ENCODE measurements around the gene LRRTM4.
"Not testable (repeated sequence)": the region's sequence is repeated elsewhere in the genome, so short reads cannot be mapped to it uniquely, and the experiment has no call there.

LRRTM4 gene

DNA sequence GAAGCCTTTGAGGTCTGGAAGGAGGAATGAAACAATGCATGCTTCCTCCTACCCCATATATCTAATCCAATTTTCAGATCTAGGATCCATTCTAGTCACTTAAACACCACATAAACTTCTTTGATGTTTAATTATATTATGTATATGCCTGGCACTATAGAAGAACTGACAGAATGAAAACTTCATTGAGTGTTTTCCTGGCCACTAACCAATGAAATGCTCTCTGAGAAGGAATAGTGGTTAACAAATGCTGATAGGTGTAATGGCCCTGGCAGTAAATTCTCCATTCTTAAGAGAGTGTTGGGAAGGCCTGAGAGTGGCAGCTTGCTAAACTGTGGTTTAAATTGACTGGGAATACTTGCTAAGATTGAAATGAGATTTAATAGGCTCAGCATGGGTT is 710.0 kb downstream of the LRRTM4 start:
- TF ChIP-seq POLR2AphosphoS5 (IDR thresholded peaks at IDR 0.05; ENCODE audit: low read depth, low read length) (no peak), POU2F2 (IDR thresholded peaks at IDR 0.05; ENCODE audit: low read depth, low read length) (no peak), TAF1 (IDR thresholded peaks at IDR 0.05; ENCODE audit: low read depth, low read length) (no peak), SPI1 (IDR thresholded peaks at IDR 0.05; ENCODE audit: low read depth, low read length) (no peak), POLR2A (IDR thresholded peaks at IDR 0.05; ENCODE audit: low read depth, low read length) (no peak), PAX5 (IDR thresholded peaks at IDR 0.05; ENCODE audit: insufficient read depth, low read length, severe bottlenecking) (no peak)
- no peak for FAIRE-seq
- no peak for DNase-seq (ENCODE audit: insufficient read length, low spot score)

GRCh38 chr2:76809136-76809535 is 713.0 kb downstream of the LRRTM4 start:
- TF ChIP-seq POU2F2 (IDR thresholded peaks at IDR 0.05; ENCODE audit: low read depth, low read length) (no peak), POLR2AphosphoS5 (IDR thresholded peaks at IDR 0.05; ENCODE audit: low read depth, low read length) (no peak), SPI1 (IDR thresholded peaks at IDR 0.05; ENCODE audit: low read depth, low read length) (no peak), TAF1 (IDR thresholded peaks at IDR 0.05; ENCODE audit: low read depth, low read length) (no peak), PAX5 (IDR thresholded peaks at IDR 0.05; ENCODE audit: insufficient read depth, low read length, severe bottlenecking) (no peak), POLR2A (IDR thresholded peaks at IDR 0.05; ENCODE audit: low read depth, low read length) (no peak)
- no peak for DNase-seq (ENCODE audit: insufficient read length, low spot score)
- no peak for FAIRE-seq

- DNase-seq (ENCODE audit: insufficient read length, low spot score) (no peak), FAIRE-seq (no peak)
- TF ChIP-seq POLR2A (IDR thresholded peaks at IDR 0.05; ENCODE audit: low read depth, low read length) (no peak), POLR2AphosphoS5 (IDR thresholded peaks at IDR 0.05; ENCODE audit: low read depth, low read length) (no peak), TAF1 (IDR thresholded peaks at IDR 0.05; ENCODE audit: low read depth, low read length) (no peak), PAX5 (IDR thresholded peaks at IDR 0.05; ENCODE audit: insufficient read depth, low read length, severe bottlenecking) (no peak), POU2F2 (IDR thresholded peaks at IDR 0.05; ENCODE audit: low read depth, low read length) (no peak), SPI1 (IDR thresholded peaks at IDR 0.05; ENCODE audit: low read depth, low read length) (no peak)
Measured at GRCh38 chr2:76808732-76809131, 713.4 kb downstream of the LRRTM4 start.

GRCh38 chr2:76793647-76794334 is 728.4 kb downstream of the LRRTM4 start:
- TF ChIP-seq SPI1 (IDR thresholded peaks at IDR 0.05; ENCODE audit: low read depth, low read length) (no peak), PAX5 (IDR thresholded peaks at IDR 0.05; ENCODE audit: insufficient read depth, low read length, severe bottlenecking) (no peak), TAF1 (IDR thresholded peaks at IDR 0.05; ENCODE audit: low read depth, low read length) (no peak), POU2F2 (IDR thresholded peaks at IDR 0.05; ENCODE audit: low read depth, low read length) (no peak), POLR2AphosphoS5 (IDR thresholded peaks at IDR 0.05; ENCODE audit: low read depth, low read length) (no peak), POLR2A (IDR thresholded peaks at IDR 0.05; ENCODE audit: low read depth, low read length) (no peak)
- FAIRE-seq, result no peak
- no peak for DNase-seq (ENCODE audit: insufficient read length, low spot score)

- DNase-seq (ENCODE audit: insufficient read length, low spot score); FAIRE-seq: not testable (repeated sequence)
Measured at GRCh38 chr2:76781313-76781712, 740.9 kb downstream of the LRRTM4 start.

DNA sequence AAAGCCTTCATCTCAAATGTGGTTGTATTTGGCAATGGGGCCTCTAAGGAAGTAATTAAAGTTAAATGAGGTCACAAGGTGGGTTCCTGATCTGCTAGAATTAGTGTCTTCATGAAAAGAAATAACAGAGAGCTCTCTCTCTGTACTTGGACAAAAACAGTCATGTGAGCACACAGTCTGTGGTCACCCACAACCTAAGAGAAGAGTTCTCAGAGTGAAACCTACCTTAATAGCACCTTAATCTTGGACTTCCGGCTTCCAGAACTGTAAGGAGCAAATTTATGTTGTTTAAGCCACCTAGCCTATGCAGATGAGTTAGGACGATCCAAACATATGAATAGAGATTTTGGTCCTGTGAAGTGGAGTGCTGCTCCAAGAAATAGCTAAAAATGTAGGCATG is 758.9 kb downstream of the LRRTM4 start:
- no peak for DNase-seq (ENCODE audit: insufficient read length, low spot score)
- TF ChIP-seq TAF1 (IDR thresholded peaks at IDR 0.05; ENCODE audit: low read depth, low read length) (no peak), POU2F2 (IDR thresholded peaks at IDR 0.05; ENCODE audit: low read depth, low read length) (no peak), SPI1 (IDR thresholded peaks at IDR 0.05; ENCODE audit: low read depth, low read length) (no peak), POLR2A (IDR thresholded peaks at IDR 0.05; ENCODE audit: low read depth, low read length) (no peak), POLR2AphosphoS5 (IDR thresholded peaks at IDR 0.05; ENCODE audit: low read depth, low read length) (no peak), PAX5 (IDR thresholded peaks at IDR 0.05; ENCODE audit: insufficient read depth, low read length, severe bottlenecking) (no peak)
- FAIRE-seq, result no peak

DNA sequence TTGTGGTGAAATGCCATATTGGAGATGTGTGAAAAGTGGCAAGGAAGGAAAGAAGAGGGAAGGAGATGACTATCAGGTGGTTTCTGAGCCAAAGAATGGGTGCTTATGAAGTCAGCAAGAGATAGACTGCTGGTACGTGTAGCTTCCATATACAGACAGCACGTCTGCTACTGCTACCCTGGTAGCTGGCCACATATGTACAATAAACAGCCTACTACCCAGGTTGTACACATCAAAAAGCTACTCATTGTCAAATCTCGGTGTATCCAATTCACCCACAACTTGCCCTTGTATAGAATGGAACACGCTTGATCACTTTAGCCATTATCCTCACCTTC is 761.8 kb downstream of the LRRTM4 start:
- DNase-seq (ENCODE audit: insufficient read length, low spot score), result no peak
- TF ChIP-seq TAF1 (IDR thresholded peaks at IDR 0.05; ENCODE audit: low read depth, low read length) (no peak), POLR2A (IDR thresholded peaks at IDR 0.05; ENCODE audit: low read depth, low read length) (no peak), POU2F2 (IDR thresholded peaks at IDR 0.05; ENCODE audit: low read depth, low read length) (no peak), POLR2AphosphoS5 (IDR thresholded peaks at IDR 0.05; ENCODE audit: low read depth, low read length) (no peak), SPI1 (IDR thresholded peaks at IDR 0.05; ENCODE audit: low read depth, low read length) (no peak), PAX5 (IDR thresholded peaks at IDR 0.05; ENCODE audit: insufficient read depth, low read length, severe bottlenecking) (no peak)
- no peak for FAIRE-seq

GRCh38 chr2:76759634-76760366 is 762.4 kb downstream of the LRRTM4 start:
- TF ChIP-seq POU2F2 (IDR thresholded peaks at IDR 0.05; ENCODE audit: low read depth, low read length) (no peak), POLR2AphosphoS5 (IDR thresholded peaks at IDR 0.05; ENCODE audit: low read depth, low read length) (no peak), PAX5 (IDR thresholded peaks at IDR 0.05; ENCODE audit: insufficient read depth, low read length, severe bottlenecking) (no peak), SPI1 (IDR thresholded peaks at IDR 0.05; ENCODE audit: low read depth, low read length) (peak; percentile 50; the same call in 1 of the 2 replicates)
- DNase-seq (ENCODE audit: insufficient read length, low spot score) (no peak), FAIRE-seq (no peak)

GRCh38 chr2:76752506-76752905 is 769.7 kb downstream of the LRRTM4 start:
- DNase-seq (ENCODE audit: insufficient read length, low spot score), result no peak
- TF ChIP-seq POLR2A (IDR thresholded peaks at IDR 0.05; ENCODE audit: low read depth, low read length) (no peak), POLR2AphosphoS5 (IDR thresholded peaks at IDR 0.05; ENCODE audit: low read depth, low read length) (no peak), POU2F2 (IDR thresholded peaks at IDR 0.05; ENCODE audit: low read depth, low read length) (no peak), TAF1 (IDR thresholded peaks at IDR 0.05; ENCODE audit: low read depth, low read length) (no peak), SPI1 (IDR thresholded peaks at IDR 0.05; ENCODE audit: low read depth, low read length) (no peak), PAX5 (IDR thresholded peaks at IDR 0.05; ENCODE audit: insufficient read depth, low read length, severe bottlenecking) (no peak)
- no peak for FAIRE-seq

DNA sequence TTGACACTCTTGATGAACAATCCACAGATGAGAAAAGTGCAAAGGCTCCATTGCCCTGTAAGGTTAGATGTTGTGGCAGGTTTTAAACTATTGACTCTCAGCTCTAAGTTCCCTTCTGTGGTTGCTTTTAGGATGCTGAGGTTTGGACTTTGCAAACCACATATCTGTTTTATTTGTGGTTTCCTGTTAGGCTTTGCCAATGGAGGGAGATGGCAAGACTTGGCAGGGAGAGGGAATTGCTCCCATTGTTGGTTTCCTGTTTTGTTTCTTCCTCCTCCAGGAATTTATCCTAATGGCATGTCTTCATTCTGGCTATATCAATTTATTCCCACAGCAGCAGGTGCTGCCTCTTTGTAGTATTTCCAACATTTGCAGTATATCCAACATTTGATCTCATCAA is 772.3 kb downstream of the LRRTM4 start:
- TF ChIP-seq POLR2AphosphoS5 (IDR thresholded peaks at IDR 0.05; ENCODE audit: low read depth, low read length) (no peak), PAX5 (IDR thresholded peaks at IDR 0.05; ENCODE audit: insufficient read depth, low read length, severe bottlenecking) (no peak), TAF1 (IDR thresholded peaks at IDR 0.05; ENCODE audit: low read depth, low read length) (no peak), POLR2A (IDR thresholded peaks at IDR 0.05; ENCODE audit: low read depth, low read length) (no peak), SPI1 (IDR thresholded peaks at IDR 0.05; ENCODE audit: low read depth, low read length) (no peak)
- no peak for FAIRE-seq

More for the DNA sequence above, 772.3 kb downstream of the LRRTM4 start:
- no peak for DNase-seq (ENCODE audit: insufficient read length, low spot score)

All from GM12891 (cell line).